Activated naive CD8-positive, alpha-beta T cell treated with anti-CD3 and anti-CD28 coated beads, Interleukin-2, amount 10 ng/mL, durations not matched to agents 7 days and 5 days (primary cell): Measurements from ENCODE around the gene AQP9. TPM values are rescaled to one million over a fixed set of nuclear protein-coding genes. Genes with fewer than 3 reads are reported as not detected.
"Not testable (repeated sequence)": the region's sequence is repeated elsewhere in the genome, so short reads cannot be mapped to it uniquely, and the experiment has no call there.

Experiments
- ATAC-seq: fragments of 150-1000 bp; cut with Tn5 transposase; one replicate; pipeline ENCODE4 v1.10.0; 2021; ENCODE audit warnings: low read depth, moderate library complexity
- POLR2A ChIA-PET: fragments of 350-600 bp; sonication (Branson Sonifier 250); formaldehyde crosslinking; loops from one replicate; lab custom pipeline; 2021; ENCODE audit warnings: antibody characterized with exemption; lab: Charles Lee
- DNase-seq: peaks from one replicate; pipeline ENCODE4 v3.0.0; 2021
- H3K27ac Mint-ChIP-seq: one replicate; pipeline ENCODE4 v1.8.0; 2022; ENCODE audit warnings: mild to moderate bottlenecking, mixed read lengths
- H3K27me3 Mint-ChIP-seq: one replicate; pipeline ENCODE4 v1.8.0; 2022; ENCODE audit warnings: mild to moderate bottlenecking, moderate library complexity, mixed read lengths
- H3K36me3 Mint-ChIP-seq: one replicate; pipeline ENCODE4 v1.8.0; 2021; ENCODE audit warnings: mild to moderate bottlenecking, mixed read lengths
- H3K4me1 Mint-ChIP-seq: one replicate; pipeline ENCODE4 v1.8.0; 2021; ENCODE audit warnings: mixed read lengths
- H3K4me3 Mint-ChIP-seq: one replicate; pipeline ENCODE4 v1.8.0; 2022; ENCODE audit warnings: mild to moderate bottlenecking, moderate library complexity, mixed read lengths
- H3K9me3 Mint-ChIP-seq: one replicate; pipeline ENCODE4 v1.8.0; 2021; ENCODE audit warnings: mixed read lengths
- total RNA-seq, 2 experiments: library from RNA; stranded (reverse); gene quantifications; one replicate each; pipeline ENCODE4 v1.2.3, GENCODE V29; 2021

Gene AQP9
- total RNA-seq, 2 experiments from 2014 or later, result 0.20 to 0.30 TPM

DNA sequence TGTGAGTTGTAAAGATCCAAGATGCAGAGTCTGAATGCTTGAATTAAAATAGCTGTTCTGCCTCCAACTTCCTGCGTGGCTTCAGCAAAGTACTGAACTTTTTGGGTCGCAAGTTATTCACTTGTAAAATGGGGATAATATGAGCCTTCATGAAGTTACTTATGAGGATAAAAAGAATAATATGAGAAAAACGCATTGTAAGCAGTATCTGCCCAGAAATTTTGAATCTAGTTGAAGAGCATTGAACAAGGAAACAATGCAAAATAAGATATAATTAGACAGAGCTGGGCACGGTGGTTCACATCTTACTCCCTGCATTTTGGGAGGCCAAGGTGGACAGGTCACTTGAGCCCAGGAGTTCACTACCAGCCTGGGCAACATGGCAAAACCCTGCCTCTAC, 37.8 kb downstream of the AQP9 start:
- H3K9me3 Mint-ChIP-seq, result no peaks in the 10 kb centered on the region
- no peak overlapping the region for H3K27ac Mint-ChIP-seq
- H3K36me3 Mint-ChIP-seq, result no peaks in the 10 kb centered on the region
- no peak overlapping the region for H3K4me3 Mint-ChIP-seq
- H3K4me1 Mint-ChIP-seq, result no peaks in the 10 kb centered on the region
- ATAC-seq, result no peak
- POLR2A ChIA-PET, result no interaction called here
- peaks cover 35% of the 10 kb centered on the region for H3K27me3 Mint-ChIP-seq
- no peak for DNase-seq

DNA sequence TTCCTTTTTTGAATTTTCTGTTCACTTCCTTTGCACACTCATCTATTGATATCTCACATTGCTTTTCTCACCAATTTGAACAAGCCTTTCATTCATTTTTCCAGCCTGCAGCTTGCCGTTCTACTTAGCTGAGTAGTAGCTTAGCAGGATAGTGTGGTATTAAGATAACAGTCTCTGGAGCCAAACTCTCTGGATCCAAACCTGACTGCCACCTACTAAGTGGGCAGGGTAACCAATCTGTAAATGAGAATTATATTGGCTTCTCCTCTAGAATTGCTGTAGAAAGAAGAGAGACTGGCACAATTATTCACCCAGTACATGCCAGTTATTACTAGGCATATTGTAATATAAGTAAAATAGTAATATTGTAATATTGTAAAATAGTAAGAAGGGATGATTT, 40.5 kb downstream of the AQP9 start:
- H3K27me3 Mint-ChIP-seq, result peaks cover 36% of the 10 kb centered on the region
- H3K4me1 Mint-ChIP-seq, result no peaks in the 10 kb centered on the region
- ATAC-seq, result no peak
- H3K27ac Mint-ChIP-seq, result no peak overlapping the region
- no peak for DNase-seq
- no peak overlapping the region for H3K4me3 Mint-ChIP-seq
- H3K36me3 Mint-ChIP-seq, result no peaks in the 10 kb centered on the region
- H3K9me3 Mint-ChIP-seq, result no peaks in the 10 kb centered on the region
- POLR2A ChIA-PET, result no interaction called here

DNA sequence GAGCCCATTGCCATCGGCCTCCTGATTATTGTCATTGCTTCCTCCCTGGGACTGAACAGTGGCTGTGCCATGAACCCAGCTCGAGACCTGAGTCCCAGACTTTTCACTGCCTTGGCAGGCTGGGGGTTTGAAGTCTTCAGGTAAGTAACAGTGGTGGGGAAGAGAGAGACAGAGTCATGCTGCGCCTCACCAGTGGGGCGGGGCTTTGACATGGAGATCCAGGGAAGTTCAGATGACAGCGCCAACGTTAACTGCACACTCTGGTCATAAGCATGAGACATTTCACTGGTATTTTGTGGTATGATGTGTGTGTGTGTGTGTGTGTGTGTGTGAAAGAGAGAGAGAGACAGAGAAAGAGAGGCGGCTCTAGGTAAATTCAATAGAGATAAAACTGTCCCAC, 41.0 kb downstream of the AQP9 start:
- Mint-ChIP-seq H3K27me3 (peaks cover 34% of the 10 kb centered on the region), H3K4me3 (no peak overlapping the region), H3K9me3 (no peaks in the 10 kb centered on the region), H3K4me1 (no peaks in the 10 kb centered on the region), H3K27ac (no peak overlapping the region), H3K36me3 (no peaks in the 10 kb centered on the region)
- ATAC-seq, result no peak
- no peak for DNase-seq
- POLR2A ChIA-PET, result no interaction called here

DNA sequence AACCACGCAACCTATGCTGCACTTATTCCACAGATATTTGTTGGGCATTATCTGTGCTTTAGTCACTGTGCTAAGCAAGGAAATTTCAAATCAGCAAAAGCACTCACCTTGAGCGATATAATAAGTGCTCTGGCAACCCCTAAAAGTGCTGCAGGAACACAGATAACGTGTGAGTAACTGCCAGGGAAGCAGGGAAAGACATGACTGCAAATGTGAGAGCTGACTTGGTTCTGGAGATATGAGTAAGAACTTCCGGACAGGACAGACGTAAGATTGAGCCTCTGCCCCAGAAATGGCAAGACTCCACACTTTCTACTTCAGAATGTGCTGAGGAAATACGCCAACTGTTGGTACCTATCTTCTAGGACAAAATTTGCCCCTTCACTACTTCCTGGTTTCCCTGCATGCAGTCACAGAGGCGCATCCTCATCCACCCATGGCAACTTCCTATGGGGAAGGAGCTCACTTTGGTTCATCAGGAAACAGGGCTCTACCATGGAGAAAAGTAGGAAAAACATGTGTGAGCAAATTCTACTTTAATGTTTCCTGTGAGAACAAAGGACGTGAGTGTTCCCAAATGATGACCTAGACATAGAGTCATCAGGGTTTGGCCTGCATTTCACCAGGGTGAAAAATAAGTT, 41.7 kb downstream of the AQP9 start:
- POLR2A ChIA-PET, result no interaction called here
- Mint-ChIP-seq H3K27ac (no peak overlapping the region), H3K4me3 (no peak overlapping the region), H3K4me1 (no peaks in the 10 kb centered on the region), H3K27me3 (peaks cover 34% of the 10 kb centered on the region), H3K9me3 (no peaks in the 10 kb centered on the region), H3K36me3 (no peaks in the 10 kb centered on the region)
- DNase-seq (no peak), ATAC-seq (no peak)

DNA sequence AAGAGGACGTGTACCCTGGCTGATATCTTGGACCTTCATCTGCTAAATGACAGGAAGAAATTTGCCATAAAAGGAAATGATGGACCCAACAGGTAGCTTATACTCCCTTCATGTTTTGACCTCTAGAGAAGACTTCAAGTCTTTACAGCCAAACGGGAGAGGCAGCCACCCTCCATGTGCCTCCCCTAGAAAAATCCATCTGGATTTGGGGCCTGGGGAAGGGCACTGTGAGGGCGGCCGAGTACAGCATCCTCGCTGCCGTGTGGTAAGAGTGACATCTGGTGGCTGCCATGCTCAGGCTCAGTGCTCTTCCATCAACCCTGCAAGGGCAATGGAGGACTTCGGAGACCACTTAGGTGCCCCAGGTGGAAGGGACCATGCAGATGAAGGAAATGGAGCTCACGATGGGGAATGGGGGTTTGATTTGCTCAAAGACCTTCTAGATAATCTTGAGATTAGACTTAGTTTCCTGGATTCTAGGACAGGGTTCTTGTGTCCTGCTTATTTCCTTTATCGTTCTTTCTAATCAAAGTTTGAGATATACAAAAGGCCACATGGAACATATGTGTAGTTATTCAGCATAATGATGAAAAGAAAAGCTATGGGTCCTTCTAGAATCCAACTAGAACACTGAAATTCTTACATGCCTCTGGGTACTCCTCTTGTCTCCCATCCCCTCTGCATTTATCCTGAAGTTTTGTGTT, 44.4 kb downstream of the AQP9 start:
- H3K36me3 Mint-ChIP-seq, result no peaks in the 10 kb centered on the region

DNA sequence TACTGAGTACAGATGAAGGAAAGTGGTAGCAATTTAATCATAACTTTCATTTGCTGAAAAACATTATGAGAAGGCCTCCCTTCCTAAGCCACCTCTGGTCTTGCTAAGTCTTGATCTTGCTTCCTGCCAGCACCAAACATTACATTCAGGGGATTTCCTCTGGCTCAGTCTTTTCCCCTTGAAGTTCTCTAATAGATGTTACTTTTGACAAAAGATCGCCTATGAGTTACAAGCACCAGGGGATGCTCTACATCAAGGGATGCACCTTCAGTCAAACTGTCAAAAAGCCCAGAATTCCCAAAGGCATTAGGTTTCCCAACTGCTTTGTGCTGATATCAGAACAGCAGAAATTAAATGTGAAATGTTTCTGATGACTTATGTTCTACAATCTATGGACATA, 47.3 kb downstream of the AQP9 start:
- Mint-ChIP-seq H3K4me3 (no peak overlapping the region), H3K4me1 (peaks cover 5% of the 10 kb centered on the region), H3K27ac (no peak overlapping the region), H3K9me3 (no peaks in the 10 kb centered on the region), H3K36me3 (no peaks in the 10 kb centered on the region), H3K27me3 (peaks cover 23% of the 10 kb centered on the region)
- DNase-seq (no peak), ATAC-seq (no peak)
- POLR2A ChIA-PET, result interaction anchor here (0.6 kb wide), 1 partner anchor 362 kb away, joined by 3 read pairs; no protein-coding TSS in a partner anchor

More for the DNA sequence above, 44.4 kb downstream of the AQP9 start:
- Mint-ChIP-seq H3K4me3 (no peak overlapping the region), H3K9me3 (no peaks in the 10 kb centered on the region), H3K4me1 (peaks cover 5% of the 10 kb centered on the region), H3K27me3 (peaks cover 28% of the 10 kb centered on the region), H3K27ac (no peak overlapping the region)
- POLR2A ChIA-PET, result no interaction called here
- ATAC-seq, result peak; percentile 70
- peak; percentile 39 for DNase-seq

DNA sequence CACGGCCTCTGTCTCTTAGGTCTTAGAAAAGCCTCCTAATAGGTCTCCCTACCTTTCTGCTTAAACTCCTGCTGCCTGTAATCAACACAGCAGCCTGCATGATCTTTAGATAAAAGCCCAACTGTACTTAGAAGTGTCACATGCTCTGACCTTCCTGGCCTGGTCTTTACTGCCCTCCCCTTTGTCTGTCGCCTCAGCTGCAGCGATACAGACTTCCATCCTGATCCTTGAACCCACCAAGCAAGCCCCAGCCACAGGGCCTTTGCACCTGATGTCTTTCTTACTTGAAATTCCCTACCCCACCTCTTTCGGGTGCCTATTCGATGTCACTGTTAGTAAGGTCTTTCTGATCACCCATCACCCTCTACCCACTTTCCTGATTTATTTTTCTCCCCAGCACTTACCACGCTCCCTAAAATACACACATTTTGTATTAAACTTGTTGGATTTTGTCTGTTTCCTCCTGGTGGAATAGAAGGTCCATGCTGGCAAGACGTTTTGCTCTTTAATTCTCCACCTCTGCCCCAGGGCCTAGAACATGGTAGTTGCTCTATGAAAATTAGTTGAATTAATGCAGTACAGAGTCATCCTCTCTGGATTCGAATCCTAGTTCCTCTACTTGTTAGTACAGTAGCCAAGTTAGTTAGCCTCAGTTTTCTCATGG, 51.1 kb downstream of the AQP9 start:
- ATAC-seq, result no peak
- H3K27me3 Mint-ChIP-seq, result peaks cover 21% of the 10 kb centered on the region
- POLR2A ChIA-PET, result no interaction called here

DNA sequence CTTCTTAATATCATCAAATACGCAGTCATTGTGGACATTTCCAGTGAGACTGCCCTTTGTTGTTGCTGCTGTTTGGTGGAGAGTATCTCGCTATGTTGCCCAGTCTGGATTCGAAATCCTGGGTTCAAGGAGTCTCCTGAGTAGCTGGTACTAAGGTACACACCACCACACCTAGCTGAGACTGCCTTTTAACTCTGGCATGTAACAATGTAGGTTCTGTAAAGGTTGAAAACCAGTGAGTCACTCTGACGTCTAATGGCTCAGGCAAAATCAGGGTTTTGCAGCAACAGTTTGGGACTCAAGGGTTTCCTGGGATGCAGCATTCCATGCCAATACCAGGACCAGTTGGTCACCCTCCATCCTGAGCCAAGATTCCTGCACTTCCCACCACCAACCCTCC, 52.2 kb downstream of the AQP9 start:
- peaks cover 1% of the 10 kb centered on the region for H3K4me1 Mint-ChIP-seq
- H3K36me3 Mint-ChIP-seq, result no peaks in the 10 kb centered on the region
- H3K9me3 Mint-ChIP-seq, result no peaks in the 10 kb centered on the region
- POLR2A ChIA-PET, result no interaction called here
- peaks cover 25% of the 10 kb centered on the region for H3K27me3 Mint-ChIP-seq
- no peak overlapping the region for H3K27ac Mint-ChIP-seq
- no peak overlapping the region for H3K4me3 Mint-ChIP-seq
- DNase-seq, result no peak
- ATAC-seq, result no peak

More for the DNA sequence above, 51.1 kb downstream of the AQP9 start:
- no peaks in the 10 kb centered on the region for H3K9me3 Mint-ChIP-seq
- H3K36me3 Mint-ChIP-seq, result no peaks in the 10 kb centered on the region
- DNase-seq, result no peak
- H3K4me1 Mint-ChIP-seq, result peaks cover 5% of the 10 kb centered on the region
- no peak overlapping the region for H3K27ac Mint-ChIP-seq
- H3K4me3 Mint-ChIP-seq, result no peak overlapping the region

DNA sequence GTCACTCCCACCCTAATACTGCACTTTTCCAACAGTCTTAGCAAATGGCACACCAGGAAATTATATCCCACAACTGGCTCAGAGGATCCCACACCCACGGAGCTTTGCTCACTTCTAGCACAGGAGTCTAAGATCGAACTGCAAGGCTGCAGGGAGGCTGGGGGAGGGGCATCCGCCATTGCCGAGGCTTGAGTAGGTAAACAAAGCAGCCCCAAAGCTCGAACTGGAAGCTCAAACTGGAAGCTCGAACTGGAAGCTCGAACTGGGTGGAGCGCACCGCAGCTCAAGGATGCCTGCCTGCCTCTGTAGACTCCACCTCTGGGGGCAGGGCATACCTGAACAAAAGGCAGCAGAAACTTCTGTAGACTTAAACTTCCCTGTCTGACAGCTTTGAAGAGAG, 55.5 kb downstream of the AQP9 start:
- H3K36me3 Mint-ChIP-seq, H3K4me1 Mint-ChIP-seq, ATAC-seq, H3K27ac Mint-ChIP-seq, POLR2A ChIA-PET, H3K4me3 Mint-ChIP-seq, H3K9me3 Mint-ChIP-seq, DNase-seq: not testable (repeated sequence)
- peaks cover 31% of the 10 kb centered on the region for H3K27me3 Mint-ChIP-seq

DNA sequence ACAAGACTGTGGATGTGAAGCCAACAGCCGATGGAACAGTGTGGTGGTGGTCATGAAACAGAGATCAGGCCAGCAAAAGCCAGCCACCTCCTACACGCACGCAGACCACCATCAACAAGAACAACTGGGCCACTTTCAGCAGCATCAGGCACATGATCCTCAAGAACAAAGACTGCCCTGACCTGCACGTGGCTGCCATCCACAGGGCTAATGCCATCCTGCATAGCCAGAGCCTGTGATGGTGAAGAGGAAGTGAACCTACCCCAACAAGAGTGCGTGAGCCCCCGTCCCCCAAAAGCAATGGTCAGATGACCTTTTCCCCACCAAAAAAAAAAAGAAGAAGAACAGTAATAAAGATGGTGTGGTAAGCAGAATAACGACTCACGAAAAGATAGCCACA, 62.6 kb downstream of the AQP9 start:
- POLR2A ChIA-PET, result no interaction called here
- Mint-ChIP-seq H3K27me3 (peaks cover 40% of the 10 kb centered on the region), H3K9me3 (no peaks in the 10 kb centered on the region), H3K4me1 (no peaks in the 10 kb centered on the region), H3K4me3 (no peak overlapping the region), H3K36me3 (no peaks in the 10 kb centered on the region), H3K27ac (no peak overlapping the region)
- ATAC-seq (no peak), DNase-seq (no peak)

DNA sequence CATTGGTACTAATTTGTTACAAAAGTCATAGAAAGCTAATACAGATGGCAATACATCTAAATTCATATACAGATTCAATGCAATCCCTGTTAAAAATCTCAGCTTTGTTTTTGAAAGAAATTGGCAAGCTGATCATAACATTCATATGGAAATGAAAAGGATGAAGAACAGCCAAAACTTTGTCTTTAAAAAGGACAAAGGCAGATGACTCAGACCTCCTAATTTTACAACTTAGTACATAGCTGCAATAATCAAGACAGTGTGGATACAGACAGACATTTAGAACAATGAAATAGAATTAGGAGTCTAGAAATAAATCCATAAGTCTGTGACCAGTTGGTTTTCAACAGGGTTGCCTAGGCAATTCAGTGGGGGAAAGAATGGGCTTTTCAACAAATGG, 63.3 kb downstream of the AQP9 start:
- Mint-ChIP-seq H3K9me3 (no peaks in the 10 kb centered on the region), H3K36me3 (no peaks in the 10 kb centered on the region), H3K27ac (no peak overlapping the region), H3K27me3 (peaks cover 38% of the 10 kb centered on the region), H3K4me3 (no peak overlapping the region), H3K4me1 (no peaks in the 10 kb centered on the region)
- ATAC-seq (no peak), DNase-seq (no peak)
- POLR2A ChIA-PET, result no interaction called here

DNA sequence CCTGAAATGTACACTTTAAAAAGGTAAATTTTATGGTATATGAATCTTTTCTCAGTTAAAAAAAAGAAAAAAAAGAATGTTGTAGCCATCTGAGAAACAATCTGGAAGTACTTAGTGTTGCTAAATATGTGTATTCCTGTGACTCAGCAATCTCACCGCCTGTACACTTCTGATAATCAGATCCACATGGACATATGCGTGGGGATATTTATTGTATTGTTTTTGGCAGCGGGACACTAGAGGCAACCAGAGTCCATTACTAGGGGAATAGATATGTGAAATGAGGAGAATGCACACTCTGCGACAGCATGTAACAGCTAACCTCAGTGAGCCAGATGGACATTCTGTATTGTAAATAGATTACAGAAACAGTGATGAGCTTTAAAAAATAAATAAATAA, 65.4 kb downstream of the AQP9 start:
- no peak overlapping the region for H3K4me3 Mint-ChIP-seq
- ATAC-seq, result no peak
- H3K4me1 Mint-ChIP-seq, result no peaks in the 10 kb centered on the region
- peaks cover 30% of the 10 kb centered on the region for H3K27me3 Mint-ChIP-seq
- H3K36me3 Mint-ChIP-seq, result no peaks in the 10 kb centered on the region
- H3K9me3 Mint-ChIP-seq, result no peaks in the 10 kb centered on the region
- no peak overlapping the region for H3K27ac Mint-ChIP-seq
- no peak for DNase-seq
- POLR2A ChIA-PET, result no interaction called here

DNA sequence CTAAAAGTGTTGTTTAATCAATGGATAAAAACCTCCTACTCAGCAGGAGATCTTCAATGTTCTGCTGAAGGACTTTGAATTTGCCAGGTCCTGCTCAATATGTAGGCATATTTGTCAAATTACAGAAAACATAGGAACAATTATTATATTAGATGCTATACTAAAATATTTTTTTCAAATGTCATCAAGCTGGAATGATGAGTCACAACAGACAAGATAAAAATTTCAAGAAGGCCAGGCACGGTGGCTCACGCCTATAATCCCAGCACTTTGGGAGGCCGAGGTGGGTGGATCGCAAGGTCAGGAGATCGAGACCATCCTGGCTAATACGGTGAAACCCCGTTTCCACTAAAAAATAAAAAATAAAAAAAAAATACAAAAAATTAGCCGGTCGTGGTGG, 68.0 kb downstream of the AQP9 start:
- H3K4me3 Mint-ChIP-seq, result no peak overlapping the region
- no peak for ATAC-seq
- peaks cover 2% of the 10 kb centered on the region for H3K4me1 Mint-ChIP-seq
- POLR2A ChIA-PET, result no interaction called here
- H3K9me3 Mint-ChIP-seq, result no peaks in the 10 kb centered on the region
- H3K36me3 Mint-ChIP-seq, result no peaks in the 10 kb centered on the region
- no peak overlapping the region for H3K27ac Mint-ChIP-seq
- peaks cover 23% of the 10 kb centered on the region for H3K27me3 Mint-ChIP-seq
- no peak for DNase-seq

DNA sequence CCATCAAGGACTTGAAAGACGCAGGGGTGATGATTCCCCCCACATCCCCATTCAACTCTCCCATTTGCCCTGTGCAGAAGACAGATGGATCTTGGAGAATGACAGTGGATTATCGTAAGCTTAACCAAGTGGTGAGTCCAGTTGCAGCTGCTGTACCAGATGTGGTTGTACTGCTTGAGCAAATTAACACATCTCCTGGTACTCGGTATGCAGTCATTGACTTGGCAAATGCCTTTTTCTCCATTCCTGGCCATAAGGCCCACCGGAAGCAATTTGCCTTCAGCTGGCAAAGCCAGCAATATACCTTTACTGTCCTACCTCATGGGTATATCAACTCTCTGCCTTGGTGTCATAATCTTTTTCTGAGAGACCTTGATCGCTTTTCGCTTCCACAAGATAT, 70.0 kb downstream of the AQP9 start:
- H3K27me3 Mint-ChIP-seq, result peaks cover 10% of the 10 kb centered on the region
- H3K4me1 Mint-ChIP-seq, H3K36me3 Mint-ChIP-seq, H3K9me3 Mint-ChIP-seq, ATAC-seq, H3K4me3 Mint-ChIP-seq, DNase-seq, H3K27ac Mint-ChIP-seq, POLR2A ChIA-PET: not testable (repeated sequence)
